H9 (cell line): ENCODE measurements around the gene FN3KRP. TPM values are rescaled to one million over a fixed set of nuclear protein-coding genes. Genes with fewer than 3 reads are reported as not detected.

ENCODE experiments used
- DNase-seq: peaks from one replicate; pipeline ENCODE4 v3.0.0-alpha.2; 2017
- H2AFZ ChIP-seq: one replicate; pipeline ENCODE4 v1.6.1; 2013; ENCODE audit warnings: mild to moderate bottlenecking, low read length, control low read depth, moderate library complexity
- H2AK5ac ChIP-seq: 2 replicates; pipeline ENCODE4 v1.6.1; 2013; ENCODE audit warnings: low read length, control low read depth, mixed read lengths; ENCODE audit not compliant: insufficient read length
- H2BK120ac ChIP-seq: one replicate; pipeline ENCODE4 v1.6.1; 2013; ENCODE audit warnings: low read depth, mild to moderate bottlenecking, low read length, control low read depth, inconsistent platforms; ENCODE audit not compliant: poor library complexity, severe bottlenecking
- H2BK12ac ChIP-seq: 2 replicates; pipeline ENCODE4 v1.6.1; 2013; ENCODE audit warnings: low read length, control low read depth, mixed read lengths, low read depth; ENCODE audit not compliant: insufficient read length
- H2BK15ac ChIP-seq: 2 replicates; pipeline ENCODE4 v1.6.1; 2013; ENCODE audit warnings: low read depth, low read length, control low read depth
- H2BK20ac ChIP-seq: one replicate; pipeline ENCODE4 v1.6.1; 2013; ENCODE audit warnings: low read depth, mild to moderate bottlenecking, low read length, control low read depth, inconsistent platforms; ENCODE audit not compliant: poor library complexity, severe bottlenecking
- H2BK5ac ChIP-seq: 2 replicates; pipeline ENCODE4 v1.6.1; 2013; ENCODE audit warnings: low read length, control low read depth, mixed read lengths; ENCODE audit not compliant: insufficient read length
- H3K14ac ChIP-seq: 2 replicates; pipeline ENCODE4 v1.6.1; 2013; ENCODE audit warnings: low read length, control low read depth; ENCODE audit not compliant: insufficient read depth
- H3K18ac ChIP-seq: 2 replicates; pipeline ENCODE4 v1.6.1; 2013; ENCODE audit warnings: low read depth, mild to moderate bottlenecking, mixed read lengths, low read length, control low read depth; ENCODE audit not compliant: insufficient read length
- H3K23ac ChIP-seq: 2 replicates; pipeline ENCODE4 v1.6.1; 2013; ENCODE audit warnings: low read length, control low read depth, mixed read lengths, low read depth; ENCODE audit not compliant: insufficient read length
- H3K23me2 ChIP-seq: 2 replicates; pipeline ENCODE4 v1.6.1; 2013; ENCODE audit warnings: low read depth, mild to moderate bottlenecking, mixed read lengths, low read length, control low read depth; ENCODE audit not compliant: insufficient read length, poor library complexity, severe bottlenecking
- H3K27ac ChIP-seq: 2 replicates; pipeline ENCODE4 v1.5.1; 2013; ENCODE audit warnings: low read length, control low read depth, mixed read lengths, low read depth; ENCODE audit not compliant: insufficient read length
- H3K27me3 ChIP-seq: 2 replicates; pipeline ENCODE4 v1.6.1; 2013; ENCODE audit warnings: low read length, control low read depth, inconsistent platforms; ENCODE audit not compliant: insufficient read depth
- H3K4ac ChIP-seq: 2 replicates; pipeline ENCODE4 v1.6.1; 2013; ENCODE audit warnings: low read depth, mild to moderate bottlenecking, control low read depth, inconsistent platforms, low read length, moderate library complexity
- H3K4me1 ChIP-seq: 2 replicates; pipeline ENCODE4 v1.6.1; 2013; ENCODE audit warnings: low read length, control low read depth, inconsistent platforms; ENCODE audit not compliant: insufficient read depth
- H3K4me2 ChIP-seq: 2 replicates; pipeline ENCODE4 v1.6.1; 2013; ENCODE audit warnings: low read length, control low read depth, mixed read lengths; ENCODE audit not compliant: insufficient read length, insufficient read depth
- H3K56ac ChIP-seq: 2 replicates; pipeline ENCODE4 v1.6.1; 2013; ENCODE audit warnings: low read depth, mild to moderate bottlenecking, mixed read lengths, low read length, control low read depth; ENCODE audit not compliant: insufficient read length
- H3K79me1 ChIP-seq: 2 replicates; pipeline ENCODE4 v1.6.1; 2013; ENCODE audit warnings: low read depth, mild to moderate bottlenecking, moderate library complexity, low read length, control low read depth, inconsistent platforms; ENCODE audit not compliant: insufficient read depth, poor library complexity, severe bottlenecking
- H3K79me2 ChIP-seq: 2 replicates; pipeline ENCODE4 v1.6.1; 2013; ENCODE audit warnings: low read length, control low read depth, inconsistent platforms; ENCODE audit not compliant: insufficient read depth
- H3K9ac ChIP-seq: 2 replicates; pipeline ENCODE4 v1.6.1; 2013; ENCODE audit warnings: low read length, control low read depth, mixed read lengths; ENCODE audit not compliant: insufficient read length; ENCODE audit errors: extremely low read depth
- H3K9me3 ChIP-seq: one replicate; pipeline ENCODE4 v1.6.1; 2013; ENCODE audit warnings: low read depth, low read length, inconsistent platforms; ENCODE audit not compliant: control insufficient read depth
- H3T11ph ChIP-seq: one replicate; pipeline ENCODE4 v1.6.1; 2013; ENCODE audit warnings: mild to moderate bottlenecking, low read length, control low read depth, inconsistent platforms
- H4K20me1 ChIP-seq: one replicate; pipeline ENCODE4 v1.6.1; 2013; ENCODE audit not compliant: control insufficient read depth, insufficient read length, insufficient read depth
- H4K5ac ChIP-seq: 2 replicates; pipeline ENCODE4 v1.6.1; 2013; ENCODE audit warnings: low read depth, mild to moderate bottlenecking, mixed read lengths, low read length, control low read depth; ENCODE audit not compliant: insufficient read length
- H4K8ac ChIP-seq: replicated peaks from 2 replicates; pipeline ENCODE4 v1.6.1; 2013; ENCODE audit warnings: low read length, control low read depth, mixed read lengths, low read depth; ENCODE audit not compliant: insufficient read length
- H4K91ac ChIP-seq: 2 replicates; pipeline ENCODE4 v1.6.1; 2013; ENCODE audit warnings: low read depth, mild to moderate bottlenecking, moderate library complexity, mixed read lengths, low read length, control low read depth; ENCODE audit not compliant: insufficient read length
- H3K27ac Mint-ChIP-seq, 3 experiments: 2 replicates in 2 of 3; 3 replicates in 1 of 3; pipeline ENCODE4 v1.8.0; 2020 to 2021; ENCODE audit warnings: mixed read lengths in 3 of 3, mild to moderate bottlenecking in 1 of 3, moderate library complexity in 1 of 3
- H3K27me3 Mint-ChIP-seq: 2 replicates; pipeline ENCODE4 v1.8.0; 2021; ENCODE audit warnings: low read depth, mild to moderate bottlenecking, moderate library complexity, mixed read lengths
- H3K36me3 Mint-ChIP-seq, 3 experiments: 2 replicates in 2 of 3; 3 replicates in 1 of 3; pipeline ENCODE4 v1.8.0; 2020 to 2021; ENCODE audit warnings: low read depth in 3 of 3, mixed read lengths in 3 of 3; ENCODE audit not compliant: insufficient read depth in 1 of 3
- H3K4me1 Mint-ChIP-seq, 2 experiments: 2 replicates each; pipeline ENCODE4 v1.8.0; 2020; ENCODE audit warnings: mixed read lengths in 2 of 2
- H3K4me3 Mint-ChIP-seq, 2 experiments: 2 replicates in 1 of 2; 3 replicates in 1 of 2; pipeline ENCODE4 v1.8.0; 2020 to 2021; ENCODE audit warnings: mild to moderate bottlenecking in 2 of 2, mixed read lengths in 2 of 2, moderate library complexity in 1 of 2
- H3K9me3 Mint-ChIP-seq, 2 experiments: 2 replicates in 1 of 2; 3 replicates in 1 of 2; pipeline ENCODE4 v1.8.0; 2020; ENCODE audit warnings: mild to moderate bottlenecking in 2 of 2, mixed read lengths in 2 of 2, moderate library complexity in 1 of 2
- WGBS: extraction: QIAGEN DNeasy Blood & Tissue Kit; methylation state at CpG from one replicate; pipeline ENCODE4 v1.1.7; 2013; ENCODE audit warnings: missing lambda C conversion rate, low lambda C conversion rate, mixed read lengths; ENCODE audit not compliant: insufficient read length; ENCODE audit errors: extremely low coverage; 5-methylcytosine and 5-hydroxymethylcytosine counted together
- total RNA-seq: library from RNA; stranded (reverse); gene quantifications from 2 replicates; pipeline ENCODE4 v1.2.1, GENCODE V29; 2021
- TF ChIP-seq, protein P1 (sequence below): fragments of 200-600 bp; sonication (generic); conservative IDR thresholded peaks from 3 replicates; pipeline ENCODE4 v1.8.0; 2021; ENCODE audit warnings: antibody characterized with exemption, mild to moderate bottlenecking

FN3KRP gene
- total RNA-seq, 1 experiment from 2014 or later = 32.9 TPM

DNA sequence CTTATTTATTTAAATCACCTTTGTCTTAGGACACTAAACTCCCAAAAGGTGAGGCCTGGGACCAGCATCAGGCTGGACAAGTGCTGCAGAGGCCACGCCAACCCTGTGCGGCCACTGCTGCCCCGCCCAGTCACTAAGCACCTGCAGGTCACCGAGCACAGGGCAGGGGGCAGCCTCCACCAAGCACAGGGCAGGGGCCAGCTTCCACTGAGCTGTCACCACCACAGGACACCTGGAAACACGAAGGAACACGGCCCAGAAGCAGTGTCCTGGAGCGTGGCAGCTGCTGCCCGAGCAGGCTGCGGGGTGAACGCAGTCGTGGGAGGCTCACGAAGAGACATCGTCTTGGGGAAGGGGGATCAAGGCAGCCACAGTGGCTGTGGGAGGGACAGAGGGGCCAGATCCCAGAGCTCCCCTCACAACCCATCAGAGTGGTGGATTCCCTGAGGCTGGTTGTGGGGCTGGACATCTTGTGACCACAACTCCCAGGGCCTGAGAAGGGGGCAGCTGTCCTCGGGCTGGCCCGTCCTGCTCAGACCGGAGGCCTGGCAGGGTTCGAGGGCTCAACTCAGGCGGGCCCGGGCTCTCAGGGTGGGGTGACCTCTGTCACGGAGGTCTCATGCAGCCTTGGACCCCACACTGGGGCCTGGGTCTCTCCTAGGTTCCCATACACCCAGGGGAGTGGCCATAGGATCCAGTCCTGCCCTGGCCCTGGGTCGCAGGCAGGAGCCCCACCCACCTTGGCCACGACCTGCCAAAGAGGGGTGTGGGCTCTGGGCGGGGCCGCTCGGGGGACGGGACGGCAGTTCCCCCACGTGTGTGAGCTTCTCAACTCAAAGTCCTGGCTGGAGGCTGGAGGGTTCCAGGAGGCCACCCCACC lies 36.7 kb upstream of the FN3KRP start:
- Histone ChIP-seq H2BK120ac (no peak overlapping the region), H3K4me1 (no peaks in the 10 kb centered on the region), H3K14ac (no peak overlapping the region; the same call in 1 of the 2 replicates), H3K18ac (no peak overlapping the region), H4K20me1 (no peaks in the 10 kb centered on the region), H3K23me2 (no peaks in the 10 kb centered on the region), H3K4me2 (no peak overlapping the region), H2AFZ (no peak overlapping the region), H3K9me3 (no peaks in the 10 kb centered on the region), H3K27ac (no peak overlapping the region), H4K91ac (no peak overlapping the region), H3K56ac (no peak overlapping the region), H2BK5ac (no peak overlapping the region), H3K79me1 (no peaks in the 10 kb centered on the region), H3T11ph (no peak overlapping the region), H3K79me2 (no peaks in the 10 kb centered on the region; the same call in 1 of the 2 replicates), H3K23ac (no peak overlapping the region), H2BK20ac (no peak overlapping the region), H3K9ac (no peak overlapping the region), H2AK5ac (no peak overlapping the region), H4K5ac (no peak overlapping the region), H4K8ac (no peak overlapping the region), H2BK12ac (no peak overlapping the region), H3K4ac (no peak overlapping the region), H3K27me3 (no peaks in the 10 kb centered on the region), H2BK15ac (no peak overlapping the region)
- H3K27me3 Mint-ChIP-seq = no peaks in the 10 kb centered on the region; the same call in none of the 2 replicates
- peaks cover 10 to 12% of the 10 kb centered on the region in 2 experiments for H3K9me3 Mint-ChIP-seq
- DNase-seq = peak; percentile 74
- TF ChIP-seq, protein P1, sequence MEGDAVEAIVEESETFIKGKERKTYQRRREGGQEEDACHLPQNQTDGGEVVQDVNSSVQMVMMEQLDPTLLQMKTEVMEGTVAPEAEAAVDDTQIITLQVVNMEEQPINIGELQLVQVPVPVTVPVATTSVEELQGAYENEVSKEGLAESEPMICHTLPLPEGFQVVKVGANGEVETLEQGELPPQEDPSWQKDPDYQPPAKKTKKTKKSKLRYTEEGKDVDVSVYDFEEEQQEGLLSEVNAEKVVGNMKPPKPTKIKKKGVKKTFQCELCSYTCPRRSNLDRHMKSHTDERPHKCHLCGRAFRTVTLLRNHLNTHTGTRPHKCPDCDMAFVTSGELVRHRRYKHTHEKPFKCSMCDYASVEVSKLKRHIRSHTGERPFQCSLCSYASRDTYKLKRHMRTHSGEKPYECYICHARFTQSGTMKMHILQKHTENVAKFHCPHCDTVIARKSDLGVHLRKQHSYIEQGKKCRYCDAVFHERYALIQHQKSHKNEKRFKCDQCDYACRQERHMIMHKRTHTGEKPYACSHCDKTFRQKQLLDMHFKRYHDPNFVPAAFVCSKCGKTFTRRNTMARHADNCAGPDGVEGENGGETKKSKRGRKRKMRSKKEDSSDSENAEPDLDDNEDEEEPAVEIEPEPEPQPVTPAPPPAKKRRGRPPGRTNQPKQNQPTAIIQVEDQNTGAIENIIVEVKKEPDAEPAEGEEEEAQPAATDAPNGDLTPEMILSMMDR = peak; percentile 55
- no peak overlapping the region for H3K27ac Mint-ChIP-seq
- H3K36me3 Mint-ChIP-seq = peaks cover 0 to 3% (median 0%) of the 10 kb centered on the region in 3 experiments; a peak in 2 of 7 replicates
- WGBS = no CpG with 5 or more reads among the region's 28 CpGs
- H3K4me3 Mint-ChIP-seq = no peak overlapping the region
- no peaks in the 10 kb centered on the region for H3K4me1 Mint-ChIP-seq
